Right lobe of liver (tissue), 6 donors: Measurements from ENCODE around the gene PML. TPM values are rescaled to one million over a fixed set of nuclear protein-coding genes. Genes with fewer than 3 reads are reported as not detected.

Experiments used
- ATAC-seq, 4 donors: fragments of 200-7000 bp; cut with Tn5 transposase; one replicate each; pipeline ENCODE4 v1.9.1; 2020; ENCODE audit warnings: mild to moderate bottlenecking in 4 of 4, moderate library complexity in 4 of 4
- DNase-seq, 3 donors: peaks; one replicate each; pipeline ENCODE4 v3.0.0-alpha.2; 2020
- H3K27ac ChIP-seq, 3 donors: fragments of 200-600 bp; one replicate each; pipeline ENCODE4 v1.8.0; 2022
- H3K27me3 ChIP-seq, 2 donors: fragments of 200-600 bp; one replicate each; pipeline ENCODE4 v1.8.0; 2022
- H3K36me3 ChIP-seq, 4 donors: fragments of 200-600 bp; sonication (generic) in 1 of 4; one replicate each; pipeline versions ENCODE4 v1.5.1 to v1.8.0; 2017 to 2022; ENCODE audit warnings: control low read depth in 1 of 4
- H3K4me1 ChIP-seq, 4 donors: fragments of 200-600 bp; sonication (generic) in 1 of 4; one replicate each; pipeline versions ENCODE4 v1.5.1 to v1.8.0; 2017 to 2022; ENCODE audit warnings: control low read depth in 1 of 4
- H3K4me3 ChIP-seq, 3 donors: fragments of 200-600 bp; one replicate each; pipeline ENCODE4 v1.8.0; 2022
- H3K9me3 ChIP-seq, 4 donors: fragments of 200-600 bp; sonication (generic) in 1 of 4; one replicate each; pipeline versions ENCODE4 v1.5.1 to v1.8.0; 2017 to 2022; ENCODE audit warnings: control low read depth in 1 of 4
- CTCF ChIP-seq, 4 donors: fragments of 200-600 bp in 3 of 4; fragments of 450-650 bp in 1 of 4; IDR thresholded peaks; one replicate each; pipeline versions ENCODE4 v1.5.1 to v1.8.0; 2016 to 2022; ENCODE audit warnings: antibody characterized with exemption in 4 of 4, mild to moderate bottlenecking in 2 of 4
- POLR2A ChIP-seq: fragments of 450-650 bp; IDR thresholded peaks from one replicate; pipeline ENCODE4 v1.6.1; 2017; ENCODE audit warnings: antibody characterized with exemption, mild to moderate bottlenecking
- WGBS: methylation state at CpG from one replicate; pipeline ENCODE4 v1.1.6; 2018; ENCODE audit warnings: low coverage, low lambda C conversion rate; ENCODE audit not compliant: insufficient coverage; ENCODE audit errors: missing lambda C conversion rate; 5-methylcytosine and 5-hydroxymethylcytosine counted together
- intact Hi-C, 2 donors: fragments of 100-400 bp; cut with DNase I; formaldehyde crosslinking; loops; one replicate each; pipeline versions ENCODE4 v1.11.2 to v1.14.1; 2022
- total RNA-seq, 6 experiments: library from RNA; depleted of rRNA in 2 of 6; stranded (reverse); fragments of >200 nt in 2 of 6; fragmentation: NEBNext Ultra II Directional in 3 of 6; extraction: Animal tissue kit (Norgen Biotek cat#: 25700) in 3 of 6; gene quantifications; one replicate each; pipeline versions ENCODE4 v1.1.0 to v1.2.4, GENCODE V29; 2016 to 2023
- donor health status: DM: no; HTN: yes; CAD: no.
- donor health status: DM: no; HTN: no; CAD: no.
- donor health status: DM: no; HTN: no; CAD: no.
- donor health status: DM: no; HTN: yes; CAD: no.
- donor health status: DM: no; HTN: yes; CAD: no.

Gene PML
- total RNA-seq, 6 experiments from 2014 or later: 10.8 to 36.1 (median 16.7) TPM

- WGBS: 65% methylated on average over 2 of the region's 9 CpGs
- Histone ChIP-seq H3K4me3 (no peak overlapping the region), H3K36me3 (no peaks in the 10 kb centered on the region), H3K9me3 (no peaks in the 10 kb centered on the region), H3K27ac (no peak overlapping the region), H3K27me3 (no peaks in the 10 kb centered on the region), H3K4me1 (no peaks in the 10 kb centered on the region)
- ATAC-seq: no peak
- no peak for DNase-seq
- intact Hi-C loops: no loop called here
- TF ChIP-seq CTCF (IDR thresholded peaks at IDR 0.05) (no peak), POLR2A (no peak)
Measured at GRCh38 chr15:73947651-73948050, 46.9 kb upstream of the PML start.

GRCh38 chr15:73948396-73948795, 46.1 kb upstream of the PML start:
- no peak for TF ChIP-seq POLR2A
- no peak for TF ChIP-seq CTCF (IDR thresholded peaks at IDR 0.05)
- whole genome bisulfite sequencing: 83% methylated on average over 1 of the region's 4 CpGs
- intact Hi-C loops: no loop called here

GRCh38 chr15:73948982-73949381, 45.5 kb upstream of the PML start:
- intact Hi-C loops: no loop called here

More at GRCh38 chr15:73948396-73948795, 46.1 kb upstream of the PML start:
- no peak for ATAC-seq
- no peak for DNase-seq
- Histone ChIP-seq H3K9me3 (no peaks in the 10 kb centered on the region), H3K4me3 (no peak overlapping the region), H3K27ac (no peak overlapping the region), H3K4me1 (no peaks in the 10 kb centered on the region), H3K36me3 (no peaks in the 10 kb centered on the region), H3K27me3 (no peaks in the 10 kb centered on the region)

GRCh38 chr15:73949496-73949895, 45.0 kb upstream of the PML start:
- no peaks in the 10 kb centered on the region for H3K36me3 ChIP-seq
- no peaks in the 10 kb centered on the region for H3K27me3 ChIP-seq
- TF ChIP-seq POLR2A: no peak
- no peak overlapping the region for H3K27ac ChIP-seq
- ATAC-seq (no peak), DNase-seq (no peak)
- H3K9me3 ChIP-seq: no peaks in the 10 kb centered on the region
- H3K4me1 ChIP-seq: no peaks in the 10 kb centered on the region
- no peak overlapping the region for H3K4me3 ChIP-seq
- intact Hi-C loops: no loop called here
- 84% methylated on average over 9 of the region's 10 CpGs for WGBS

More at GRCh38 chr15:73948982-73949381, 45.5 kb upstream of the PML start:
- H3K4me1 ChIP-seq: no peaks in the 10 kb centered on the region
- H3K4me3 ChIP-seq: no peak overlapping the region
- ATAC-seq: no peak
- H3K9me3 ChIP-seq: no peaks in the 10 kb centered on the region
- no peaks in the 10 kb centered on the region for H3K27me3 ChIP-seq
- no peak overlapping the region for H3K27ac ChIP-seq
- 80% methylated on average over 3 of the region's 4 CpGs for WGBS
- TF ChIP-seq POLR2A (no peak), CTCF (IDR thresholded peaks at IDR 0.05) (no peak)
- no peaks in the 10 kb centered on the region for H3K36me3 ChIP-seq
- DNase-seq: no peak

GRCh38 chr15:73950479-73950830, 44.1 kb upstream of the PML start:
- no peak for TF ChIP-seq POLR2A
- TF ChIP-seq CTCF (IDR thresholded peaks at IDR 0.05): no peak
- no peaks in the 10 kb centered on the region for H3K27me3 ChIP-seq
- no peaks in the 10 kb centered on the region for H3K9me3 ChIP-seq
- H3K4me1 ChIP-seq: no peaks in the 10 kb centered on the region
- ATAC-seq (no peak), DNase-seq (no peak)
- H3K4me3 ChIP-seq: no peak overlapping the region
- H3K36me3 ChIP-seq: no peaks in the 10 kb centered on the region
- H3K27ac ChIP-seq: no peak overlapping the region
- intact Hi-C loops: no loop called here
